ENCODE results near the gene SSH2. TPM values are rescaled to one million over a fixed set of nuclear protein-coding genes. Genes with fewer than 3 reads are reported as not detected.

The SSH2 gene
- total RNA-seq, 1 donor from 2014 or later = 21.9 TPM

DNA sequence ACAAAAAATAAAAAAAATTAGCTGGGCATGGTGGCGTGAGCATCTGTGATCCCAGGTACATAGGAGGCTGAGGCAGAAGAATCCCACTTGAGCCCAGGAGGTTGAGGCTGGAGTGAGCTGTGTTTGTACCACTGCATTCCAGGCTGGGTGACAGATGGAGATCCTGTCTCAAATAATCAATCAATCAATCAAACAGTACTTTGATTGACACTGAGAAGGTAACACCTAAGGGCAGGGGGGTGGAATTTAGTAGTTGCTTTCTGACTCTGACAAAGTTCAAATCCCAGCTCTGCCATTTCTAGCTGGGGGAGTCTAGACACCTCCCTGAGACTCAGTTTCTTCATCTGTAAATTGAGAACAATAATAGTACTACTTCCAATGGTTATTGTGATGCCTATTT, 12.0 kb downstream of the SSH2 start:
- TF ChIP-seq, protein P1, sequence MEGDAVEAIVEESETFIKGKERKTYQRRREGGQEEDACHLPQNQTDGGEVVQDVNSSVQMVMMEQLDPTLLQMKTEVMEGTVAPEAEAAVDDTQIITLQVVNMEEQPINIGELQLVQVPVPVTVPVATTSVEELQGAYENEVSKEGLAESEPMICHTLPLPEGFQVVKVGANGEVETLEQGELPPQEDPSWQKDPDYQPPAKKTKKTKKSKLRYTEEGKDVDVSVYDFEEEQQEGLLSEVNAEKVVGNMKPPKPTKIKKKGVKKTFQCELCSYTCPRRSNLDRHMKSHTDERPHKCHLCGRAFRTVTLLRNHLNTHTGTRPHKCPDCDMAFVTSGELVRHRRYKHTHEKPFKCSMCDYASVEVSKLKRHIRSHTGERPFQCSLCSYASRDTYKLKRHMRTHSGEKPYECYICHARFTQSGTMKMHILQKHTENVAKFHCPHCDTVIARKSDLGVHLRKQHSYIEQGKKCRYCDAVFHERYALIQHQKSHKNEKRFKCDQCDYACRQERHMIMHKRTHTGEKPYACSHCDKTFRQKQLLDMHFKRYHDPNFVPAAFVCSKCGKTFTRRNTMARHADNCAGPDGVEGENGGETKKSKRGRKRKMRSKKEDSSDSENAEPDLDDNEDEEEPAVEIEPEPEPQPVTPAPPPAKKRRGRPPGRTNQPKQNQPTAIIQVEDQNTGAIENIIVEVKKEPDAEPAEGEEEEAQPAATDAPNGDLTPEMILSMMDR (IDR thresholded peaks at IDR 0.05) = no peak
- DNase-seq (ENCODE audit: extremely low spot score, unreplicated experiment) = no peak
- Mint-ChIP-seq H3K27ac (ENCODE audit: unreplicated experiment) (no peak overlapping the region), H3K9me3 (ENCODE audit: unreplicated experiment) (no peaks in the 10 kb centered on the region), H3K36me3 (ENCODE audit: unreplicated experiment) (no peaks in the 10 kb centered on the region), H3K27me3 (ENCODE audit: unreplicated experiment) (no peaks in the 10 kb centered on the region), H3K4me3 (ENCODE audit: unreplicated experiment) (no peak overlapping the region), H3K4me1 (ENCODE audit: unreplicated experiment) (peaks cover 9% of the 10 kb centered on the region)

DNA sequence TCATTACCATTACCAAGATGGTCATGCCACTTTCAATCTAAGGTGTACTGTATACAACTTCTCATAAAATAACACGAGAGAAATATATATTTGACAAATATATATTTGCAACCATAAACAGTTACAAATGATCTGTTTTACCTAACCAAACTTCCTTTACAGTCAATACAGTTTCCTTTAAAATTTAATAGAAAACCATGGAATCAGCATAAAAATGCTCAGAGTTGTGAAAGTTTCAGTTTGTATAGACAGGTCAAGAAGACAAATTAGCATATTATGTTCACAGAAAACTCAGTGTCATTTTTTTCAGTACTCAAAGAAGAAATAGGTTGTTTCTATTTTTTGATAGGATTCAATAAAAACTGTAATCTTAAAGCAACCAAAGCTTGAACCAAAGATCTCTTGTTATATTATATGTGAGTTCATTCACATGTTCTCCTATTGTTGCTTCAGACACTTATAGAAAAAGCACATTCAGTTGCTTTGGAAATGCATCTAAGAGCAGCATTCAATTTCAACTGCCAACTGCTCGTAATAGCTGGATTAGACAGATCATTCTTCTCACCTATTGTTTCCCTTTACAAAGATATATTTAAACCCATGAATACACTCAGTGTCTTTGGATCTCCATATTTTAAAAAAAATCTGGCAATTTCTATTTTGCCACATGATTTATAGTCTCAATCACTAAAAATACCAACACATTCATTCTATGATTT, 15.1 kb downstream of the SSH2 start:
- H3K9me3 Mint-ChIP-seq (ENCODE audit: unreplicated experiment) = no peaks in the 10 kb centered on the region
- DNase-seq (ENCODE audit: extremely low spot score, unreplicated experiment) = no peak
- no peaks in the 10 kb centered on the region for H3K27me3 Mint-ChIP-seq (ENCODE audit: unreplicated experiment)
- H3K27ac Mint-ChIP-seq (ENCODE audit: unreplicated experiment) = no peak overlapping the region
- TF ChIP-seq, protein P1 (IDR thresholded peaks at IDR 0.05) = no peak
- no peak overlapping the region for H3K4me3 Mint-ChIP-seq (ENCODE audit: unreplicated experiment)
- no peaks in the 10 kb centered on the region for H3K36me3 Mint-ChIP-seq (ENCODE audit: unreplicated experiment)
- H3K4me1 Mint-ChIP-seq (ENCODE audit: unreplicated experiment) = peaks cover 9% of the 10 kb centered on the region

DNA sequence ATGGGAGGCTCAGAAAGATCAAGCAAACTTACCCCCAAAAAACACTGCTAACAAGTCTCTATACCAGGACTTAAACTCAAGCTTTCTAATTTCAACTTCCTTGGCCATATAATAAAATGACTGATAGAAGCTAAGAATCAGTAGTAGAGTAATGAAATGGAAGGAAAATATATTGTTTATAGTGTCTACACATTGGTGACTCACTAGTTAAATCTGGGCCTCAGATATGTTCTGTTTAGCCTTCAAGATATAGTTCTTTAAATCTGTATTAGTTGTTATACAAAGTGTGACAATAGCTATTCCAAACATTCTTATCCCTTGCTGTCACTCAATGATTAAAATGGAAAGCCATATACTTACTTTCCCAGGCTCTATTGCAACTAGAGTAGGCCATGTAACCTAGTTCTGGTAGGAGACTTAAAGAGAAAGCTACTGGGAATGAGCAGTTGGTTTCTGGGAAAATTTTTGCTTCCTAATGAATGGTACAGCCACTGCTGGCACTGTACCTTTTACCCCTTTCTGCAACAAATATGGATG, 18.3 kb downstream of the SSH2 start:
- H3K27ac Mint-ChIP-seq (ENCODE audit: unreplicated experiment) = no peak overlapping the region
- no peaks in the 10 kb centered on the region for H3K36me3 Mint-ChIP-seq (ENCODE audit: unreplicated experiment)
- peaks cover 1% of the 10 kb centered on the region for H3K9me3 Mint-ChIP-seq (ENCODE audit: unreplicated experiment)
- H3K4me3 Mint-ChIP-seq (ENCODE audit: unreplicated experiment) = no peak overlapping the region
- H3K4me1 Mint-ChIP-seq (ENCODE audit: unreplicated experiment) = no peaks in the 10 kb centered on the region
- DNase-seq (ENCODE audit: extremely low spot score, unreplicated experiment) = no peak
- H3K27me3 Mint-ChIP-seq (ENCODE audit: unreplicated experiment) = no peaks in the 10 kb centered on the region
- TF ChIP-seq, protein P1 (IDR thresholded peaks at IDR 0.05) = no peak

DNA sequence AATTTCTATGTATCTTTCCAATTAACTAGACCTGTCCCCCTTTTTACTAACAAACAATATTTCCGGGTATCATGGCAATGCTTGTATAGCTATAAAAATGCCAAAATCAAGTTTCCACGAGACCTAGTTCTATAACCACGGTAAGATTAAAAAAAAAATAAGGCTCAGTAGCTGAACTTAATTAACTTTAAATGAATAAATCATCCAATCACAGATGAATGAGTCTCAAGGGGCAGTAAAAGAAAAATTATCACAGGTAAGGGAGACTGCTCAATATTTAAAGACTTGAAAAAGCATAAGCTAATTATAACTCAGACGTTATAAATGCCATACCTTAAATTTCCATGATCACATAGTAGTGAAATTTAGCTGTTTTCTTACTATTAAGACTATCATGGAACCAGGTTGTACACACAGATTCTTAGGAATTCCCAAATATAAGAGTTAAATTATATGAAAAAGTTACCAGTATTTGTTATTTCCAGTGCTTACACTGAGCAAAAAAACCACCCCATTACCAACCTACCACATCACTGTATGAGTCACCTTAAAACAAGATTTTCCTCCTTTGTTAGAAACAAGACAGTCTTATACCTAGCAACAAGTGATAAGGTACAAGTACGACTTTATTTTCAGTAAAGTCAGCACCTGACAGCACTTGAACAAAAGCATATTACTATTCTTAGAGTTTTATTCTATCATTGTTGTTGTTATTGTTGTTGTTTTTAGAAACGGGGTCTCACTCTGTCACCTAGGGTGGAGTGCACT, 20.6 kb downstream of the SSH2 start:
- no peak for DNase-seq (ENCODE audit: extremely low spot score, unreplicated experiment)
- no peaks in the 10 kb centered on the region for H3K36me3 Mint-ChIP-seq (ENCODE audit: unreplicated experiment)
- TF ChIP-seq, protein P1 (IDR thresholded peaks at IDR 0.05) = no peak
- H3K4me1 Mint-ChIP-seq (ENCODE audit: unreplicated experiment) = no peaks in the 10 kb centered on the region
- peaks cover 10% of the 10 kb centered on the region for H3K9me3 Mint-ChIP-seq (ENCODE audit: unreplicated experiment)
- no peak overlapping the region for H3K27ac Mint-ChIP-seq (ENCODE audit: unreplicated experiment)
- no peaks in the 10 kb centered on the region for H3K27me3 Mint-ChIP-seq (ENCODE audit: unreplicated experiment)
- no peak overlapping the region for H3K4me3 Mint-ChIP-seq (ENCODE audit: unreplicated experiment)

DNA sequence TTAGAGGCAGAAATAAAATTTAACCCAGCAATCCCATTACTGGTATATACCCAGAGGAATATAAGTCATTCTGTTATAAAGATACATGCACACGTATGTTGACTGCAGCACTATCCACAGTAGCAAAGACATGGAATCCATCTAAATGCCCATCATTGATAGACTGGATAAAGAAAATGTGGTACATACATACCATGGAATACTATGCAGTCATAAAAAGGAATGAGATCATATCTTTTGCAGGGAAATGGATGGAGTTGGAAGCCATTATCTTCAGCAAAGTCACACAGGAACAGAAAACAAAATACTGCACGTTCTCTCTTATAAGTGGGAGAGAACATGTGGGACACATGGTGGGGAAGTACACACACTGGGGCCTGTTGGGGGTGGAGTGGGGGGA, 23.1 kb downstream of the SSH2 start:
- TF ChIP-seq, protein P1 (IDR thresholded peaks at IDR 0.05) = no peak
- H3K9me3 Mint-ChIP-seq (ENCODE audit: unreplicated experiment) = peaks cover 10% of the 10 kb centered on the region
- no peaks in the 10 kb centered on the region for H3K36me3 Mint-ChIP-seq (ENCODE audit: unreplicated experiment)
- H3K4me1 Mint-ChIP-seq (ENCODE audit: unreplicated experiment) = no peaks in the 10 kb centered on the region
- H3K27ac Mint-ChIP-seq (ENCODE audit: unreplicated experiment) = no peak overlapping the region
- no peaks in the 10 kb centered on the region for H3K27me3 Mint-ChIP-seq (ENCODE audit: unreplicated experiment)
- DNase-seq (ENCODE audit: extremely low spot score, unreplicated experiment) = no peak
- H3K4me3 Mint-ChIP-seq (ENCODE audit: unreplicated experiment) = no peak overlapping the region

Data from osteocyte (in vitro differentiated cells).